RWPE2 (cell line): ENCODE data around the gene GEMIN4.
A peak's percentile ranks its signal among the peaks of the same experiment; 100 is the strongest.

ENCODE experiments used
- ATAC-seq: fragments of 200-7000 bp; cut with Tn5 transposase; 3 replicates; pipeline ENCODE4 v1.9.1; 2021; ENCODE audit warnings: low read depth
- DNase-seq: peaks from one replicate; pipeline ENCODE4 v3.0.0-alpha.2; 2020; ENCODE audit warnings: low spot score
- H3K27ac ChIP-seq: fragments of 450-650 bp; 2 replicates; pipeline ENCODE4 v1.5.1; 2017; ENCODE audit warnings: mild to moderate bottlenecking; ENCODE audit not compliant: poor library complexity, severe bottlenecking
- H3K27me3 ChIP-seq: fragments of 250-450 bp; sonication (Bioruptor Pico); 2 replicates; pipeline ENCODE4 v1.5.1; 2021; ENCODE audit warnings: mild to moderate bottlenecking, moderate library complexity; ENCODE audit not compliant: insufficient read depth, poor library complexity, severe bottlenecking
- H3K36me3 ChIP-seq: fragments of 250-450 bp; sonication (Bioruptor Pico); 2 replicates; pipeline ENCODE4 v1.5.1; 2020; ENCODE audit warnings: low read depth, mild to moderate bottlenecking, moderate library complexity
- H3K4me1 ChIP-seq: fragments of 250-450 bp; sonication (Bioruptor Pico); 2 replicates; pipeline ENCODE4 v1.5.1; 2021; ENCODE audit warnings: mild to moderate bottlenecking, moderate library complexity; ENCODE audit not compliant: insufficient read depth, poor library complexity, severe bottlenecking
- H3K4me3 ChIP-seq: fragments of 250-450 bp; sonication (Bioruptor Pico); 2 replicates; pipeline ENCODE4 v1.5.1; 2021; ENCODE audit warnings: mild to moderate bottlenecking, moderate library complexity; ENCODE audit not compliant: severe bottlenecking
- H3K9me3 ChIP-seq: fragments of 250-450 bp; sonication (Bioruptor Pico); 2 replicates; pipeline ENCODE4 v1.5.1; 2021; ENCODE audit warnings: mild to moderate bottlenecking, moderate library complexity; ENCODE audit not compliant: severe bottlenecking
- CTCF ChIP-seq: fragments of 450-650 bp; IDR thresholded peaks from one replicate; pipeline ENCODE4 v1.5.1; 2017; ENCODE audit warnings: mild to moderate bottlenecking, moderate library complexity; ENCODE audit not compliant: poor library complexity, severe bottlenecking

GEMIN4 gene

GRCh38 chr17:732902-733720 is 19.0 kb downstream of the GEMIN4 start:
- no peaks in the 10 kb centered on the region for H3K9me3 ChIP-seq
- no peak for TF ChIP-seq CTCF
- no peak for DNase-seq
- peaks cover 23% of the 10 kb centered on the region for H3K4me1 ChIP-seq
- ATAC-seq: peak; percentile 29
- peaks cover 46% of the 10 kb centered on the region for H3K36me3 ChIP-seq
- H3K27me3 ChIP-seq: no peaks in the 10 kb centered on the region
- peak overlapping the region; percentile 95 for H3K4me3 ChIP-seq
- H3K27ac ChIP-seq: peak overlapping the region; percentile 71

GRCh38 chr17:732067-732901 is 19.8 kb downstream of the GEMIN4 start, which contains the start of gene TLCD3A:
TSS of gene TLCD3A (plus strand) at chr17:732596. CDS start at chr17:732648, 52 bp downstream.
- DNase-seq: peak; percentile 71

GRCh38 chr17:731644-732066 is 20.4 kb downstream of the GEMIN4 start:
- no peak for TF ChIP-seq CTCF
- peak overlapping the region; percentile 71 for H3K27ac ChIP-seq
- ATAC-seq (peak; percentile 22; the same call in 2 of the 3 replicates), DNase-seq (no peak)
- H3K36me3 ChIP-seq: peaks cover 32% of the 10 kb centered on the region
- peak overlapping the region; percentile 95 for H3K4me3 ChIP-seq
- H3K4me1 ChIP-seq: peaks cover 23% of the 10 kb centered on the region
- no peaks in the 10 kb centered on the region for H3K27me3 ChIP-seq
- no peaks in the 10 kb centered on the region for H3K9me3 ChIP-seq

More at GRCh38 chr17:732067-732901, 19.8 kb downstream of the GEMIN4 start, which contains the start of gene TLCD3A:
- no peak for TF ChIP-seq CTCF
- H3K4me1 ChIP-seq: peaks cover 23% of the 10 kb centered on the region
- peaks cover 38% of the 10 kb centered on the region for H3K36me3 ChIP-seq
- H3K9me3 ChIP-seq: no peaks in the 10 kb centered on the region
- peak; percentile 34 for ATAC-seq
- no peaks in the 10 kb centered on the region for H3K27me3 ChIP-seq
- peak within 1 kb of the TSS; percentile 71 for H3K27ac ChIP-seq
- H3K4me3 ChIP-seq: peak within 1 kb of the TSS; percentile 95

GRCh38 chr17:728911-729310 is 23.2 kb downstream of the GEMIN4 start:
- Histone ChIP-seq H3K36me3 (peaks cover 4% of the 10 kb centered on the region), H3K27ac (peak overlapping the region; percentile 71), H3K9me3 (no peaks in the 10 kb centered on the region), H3K4me1 (peaks cover 23% of the 10 kb centered on the region), H3K4me3 (no peak overlapping the region), H3K27me3 (no peaks in the 10 kb centered on the region)
- DNase-seq (peak; percentile 93), ATAC-seq (peak; percentile 78)
- no peak for TF ChIP-seq CTCF
